ENCODE measurements around the gene ZFP36L1.
A peak's percentile ranks its signal among the peaks of the same experiment; 100 is the strongest.

The ZFP36L1 gene

DNA sequence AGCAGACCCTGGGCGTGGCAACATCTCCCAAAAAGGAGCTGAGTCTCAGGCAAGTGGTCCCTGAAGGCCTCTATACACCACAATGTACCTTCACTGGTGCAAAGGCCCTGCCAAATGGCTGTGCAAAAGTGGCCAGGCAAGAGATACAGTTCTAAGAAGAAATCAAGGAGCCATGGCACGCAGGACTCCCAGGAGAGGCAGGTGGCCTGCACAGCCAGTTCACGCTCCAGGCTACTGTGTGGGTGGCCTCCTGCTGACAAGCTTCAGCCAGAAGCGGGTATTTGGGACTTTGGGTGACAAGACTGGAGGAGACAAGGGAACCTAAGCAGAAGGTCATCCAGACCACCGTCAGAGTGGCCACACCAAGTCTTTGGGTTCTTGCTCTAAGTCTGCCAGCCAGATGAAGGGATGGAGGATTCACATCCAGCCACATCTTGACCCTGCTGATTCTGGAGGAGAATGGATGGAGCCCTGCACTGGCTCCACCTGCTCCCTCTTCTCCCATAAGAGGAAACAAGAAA is 20.5 kb upstream of the ZFP36L1 start:
- no peak for DNase-seq (ENCODE audit: low read depth, low spot score)
- H3K36me3 ChIP-seq (ENCODE audit: insufficient read depth, low read length), result no peaks in the 10 kb centered on the region
- H3K9ac ChIP-seq (ENCODE audit: insufficient read length), result no peak overlapping the region
- no peaks in the 10 kb centered on the region for H3K9me3 ChIP-seq (ENCODE audit: low read depth, low read length)
- TF ChIP-seq POLR2AphosphoS5 (IDR thresholded peaks at IDR 0.05; ENCODE audit: borderline replicate concordance, low read depth, low read length), result no peak
- no peak for TF ChIP-seq EZH2 (IDR thresholded peaks at IDR 0.05)
- no peak for TF ChIP-seq FOXP2 (optimal IDR thresholded peaks at IDR 0.05; ENCODE audit: control extremely low read depth, extremely low read length, insufficient read depth)
- no peak overlapping the region for H3K4me3 ChIP-seq
- no peak overlapping the region for H3K27ac ChIP-seq

DNA sequence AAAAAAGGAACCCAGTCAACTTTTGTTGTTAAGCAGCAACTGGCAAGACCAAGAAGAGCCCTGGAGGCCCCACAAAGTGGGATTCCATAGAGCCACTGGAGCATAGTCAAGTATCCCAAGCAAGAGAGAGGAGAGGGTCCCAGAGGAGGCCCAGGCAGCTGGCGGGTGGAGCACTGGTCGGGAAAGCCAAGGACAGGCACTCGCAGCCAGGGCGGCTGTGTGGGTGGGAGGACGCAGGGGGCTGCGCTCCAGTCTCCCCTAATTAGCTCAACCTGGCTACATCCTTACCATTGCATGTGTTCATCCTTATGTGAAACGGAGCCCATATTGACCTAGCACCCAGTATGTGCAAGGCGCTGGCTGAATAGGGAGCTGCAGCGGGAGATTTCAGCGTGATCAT is 18.3 kb upstream of the ZFP36L1 start:
- no peak overlapping the region for H3K27ac ChIP-seq
- no peak overlapping the region for H3K9ac ChIP-seq (ENCODE audit: insufficient read length)
- no peaks in the 10 kb centered on the region for H3K36me3 ChIP-seq (ENCODE audit: insufficient read depth, low read length)
- no peak overlapping the region for H3K4me3 ChIP-seq
- no peak for TF ChIP-seq EZH2 (IDR thresholded peaks at IDR 0.05)
- TF ChIP-seq POLR2AphosphoS5 (IDR thresholded peaks at IDR 0.05; ENCODE audit: borderline replicate concordance, low read depth, low read length), result no peak
- TF ChIP-seq FOXP2 (optimal IDR thresholded peaks at IDR 0.05; ENCODE audit: control extremely low read depth, extremely low read length, insufficient read depth), result no peak
- DNase-seq (ENCODE audit: low read depth, low spot score), result no peak
- H3K9me3 ChIP-seq (ENCODE audit: low read depth, low read length), result no peaks in the 10 kb centered on the region

DNA sequence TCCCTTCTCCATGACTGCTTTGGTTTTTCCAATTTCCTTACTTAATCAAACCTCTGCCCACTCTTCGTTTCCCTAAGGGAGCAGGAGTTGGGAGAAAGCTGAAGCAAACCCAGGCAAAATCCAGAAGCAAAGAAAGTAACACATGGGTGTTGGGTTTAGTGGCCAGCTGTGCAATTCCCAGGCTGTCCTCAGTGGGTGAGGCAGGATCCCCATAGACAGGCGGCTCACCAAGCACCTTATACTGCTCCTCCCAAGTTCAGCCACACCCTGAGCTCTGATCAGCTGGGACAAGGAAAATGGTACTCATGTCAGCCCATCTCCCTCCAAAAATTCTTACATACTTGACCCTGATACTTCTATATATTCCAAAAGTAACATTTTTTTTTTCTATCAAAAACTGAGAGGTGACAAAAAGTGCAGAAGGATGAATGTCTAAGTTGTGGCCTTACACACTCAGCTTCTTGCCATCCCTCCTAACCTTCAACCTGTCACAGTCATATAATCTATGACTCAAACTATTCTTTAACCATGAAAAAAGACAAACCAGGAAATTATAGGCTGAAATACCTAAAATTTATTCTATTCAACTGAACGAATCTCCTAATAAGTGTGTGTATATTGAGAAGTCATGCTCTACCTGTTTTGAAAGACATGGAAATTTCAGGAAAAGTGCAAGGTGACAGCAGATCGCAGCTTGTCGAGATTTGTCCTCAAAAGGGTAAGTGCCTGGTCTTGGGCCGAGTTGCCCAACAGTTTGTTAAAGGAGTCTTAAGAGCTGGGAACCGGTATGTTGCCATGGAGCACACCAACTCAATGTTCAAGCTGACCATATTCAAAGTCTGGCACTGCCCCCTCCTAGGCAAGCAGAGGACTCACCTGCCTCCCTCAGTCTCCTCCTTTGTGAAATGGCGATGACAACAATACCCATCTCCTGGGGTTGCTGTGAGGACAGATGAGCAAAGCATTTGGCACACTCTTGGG is 17.6 kb upstream of the ZFP36L1 start:
- H3K9ac ChIP-seq (ENCODE audit: insufficient read length), result no peak overlapping the region
- DNase-seq (ENCODE audit: low read depth, low spot score), result no peak
- H3K36me3 ChIP-seq (ENCODE audit: insufficient read depth, low read length), result no peaks in the 10 kb centered on the region
- no peaks in the 10 kb centered on the region for H3K9me3 ChIP-seq (ENCODE audit: low read depth, low read length)
- TF ChIP-seq EZH2 (IDR thresholded peaks at IDR 0.05) (no peak), FOXP2 (optimal IDR thresholded peaks at IDR 0.05; ENCODE audit: control extremely low read depth, extremely low read length, insufficient read depth) (no peak)
- no peak overlapping the region for H3K27ac ChIP-seq
- H3K4me3 ChIP-seq, result no peak overlapping the region

DNA sequence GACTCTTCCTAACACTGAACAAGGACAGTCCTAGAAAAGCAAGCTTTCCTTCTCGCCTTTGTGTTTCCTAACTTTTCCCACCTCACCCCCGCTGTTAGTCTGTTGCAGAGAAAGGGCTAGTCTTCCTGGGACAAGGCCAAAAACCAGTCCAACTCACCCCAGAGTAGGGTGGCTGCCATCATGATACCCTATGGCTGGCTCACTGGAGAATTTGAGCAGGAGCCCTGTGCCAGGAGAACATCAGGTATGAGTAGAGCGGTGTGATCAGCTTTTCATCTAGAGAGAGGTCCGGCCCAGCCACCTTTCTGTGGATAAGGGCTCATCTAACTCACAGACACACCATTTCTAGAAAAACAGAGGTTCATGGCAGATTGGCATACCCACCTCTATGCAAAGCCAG is 16.7 kb upstream of the ZFP36L1 start:
- TF ChIP-seq FOXP2 (optimal IDR thresholded peaks at IDR 0.05; ENCODE audit: control extremely low read depth, extremely low read length, insufficient read depth) (no peak), POLR2AphosphoS5 (IDR thresholded peaks at IDR 0.05; ENCODE audit: borderline replicate concordance, low read depth, low read length) (no peak), EZH2 (IDR thresholded peaks at IDR 0.05) (no peak)
- DNase-seq (ENCODE audit: low read depth, low spot score), result no peak
- Histone ChIP-seq H3K9ac (ENCODE audit: insufficient read length) (no peak overlapping the region), H3K4me3 (no peak overlapping the region), H3K36me3 (ENCODE audit: insufficient read depth, low read length) (no peaks in the 10 kb centered on the region), H3K9me3 (ENCODE audit: low read depth, low read length) (no peaks in the 10 kb centered on the region), H3K27ac (peak overlapping the region; percentile 39; the same call in 1 of the 2 replicates)

DNA sequence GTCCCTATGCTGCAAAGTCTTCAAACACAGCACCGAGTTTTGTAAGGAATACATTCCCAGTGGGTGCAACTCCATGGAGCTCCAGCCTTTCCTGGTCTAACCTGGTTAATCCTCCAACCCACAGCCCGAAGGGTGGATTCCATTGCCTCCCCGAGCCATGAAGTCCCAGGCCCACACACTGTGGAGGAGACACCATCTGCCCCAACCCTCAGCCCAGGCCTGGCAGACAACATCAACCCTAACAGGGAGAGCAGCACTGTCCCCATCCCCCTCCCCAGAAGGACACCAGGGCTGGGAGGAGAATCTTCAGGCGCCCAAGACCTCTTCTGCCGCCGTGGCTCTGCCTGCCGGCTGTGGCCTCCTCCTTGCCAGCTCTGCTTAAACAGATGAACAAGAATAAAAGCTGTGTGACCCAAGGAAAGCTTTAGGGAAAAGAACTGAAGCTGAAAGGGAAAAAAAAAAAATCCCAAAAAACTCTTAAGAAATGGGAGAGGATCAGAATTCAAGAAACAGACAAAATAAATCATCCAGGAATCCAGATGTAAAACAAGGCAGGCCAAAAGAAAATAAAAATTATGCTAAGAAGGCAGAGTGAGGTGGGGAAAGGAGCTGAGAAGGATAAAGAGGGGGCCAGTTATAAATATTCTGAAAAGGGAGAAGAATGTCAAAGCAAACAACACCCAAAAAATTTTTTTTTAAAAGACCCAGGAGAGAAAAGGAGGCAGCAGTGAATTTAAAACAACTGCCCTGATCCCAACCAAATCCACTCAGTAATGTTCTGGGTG is 16.0 kb upstream of the ZFP36L1 start:
- Histone ChIP-seq H3K9ac (ENCODE audit: insufficient read length) (no peak overlapping the region), H3K9me3 (ENCODE audit: low read depth, low read length) (no peaks in the 10 kb centered on the region), H3K4me3 (no peak overlapping the region), H3K27ac (peak overlapping the region; percentile 39; the same call in 1 of the 2 replicates), H3K36me3 (ENCODE audit: insufficient read depth, low read length) (no peaks in the 10 kb centered on the region)
- no peak for DNase-seq (ENCODE audit: low read depth, low spot score)
- no peak for TF ChIP-seq EZH2 (IDR thresholded peaks at IDR 0.05)
- TF ChIP-seq FOXP2 (optimal IDR thresholded peaks at IDR 0.05; ENCODE audit: control extremely low read depth, extremely low read length, insufficient read depth), result no peak
- TF ChIP-seq POLR2AphosphoS5 (IDR thresholded peaks at IDR 0.05; ENCODE audit: borderline replicate concordance, low read depth, low read length), result no peak

DNA sequence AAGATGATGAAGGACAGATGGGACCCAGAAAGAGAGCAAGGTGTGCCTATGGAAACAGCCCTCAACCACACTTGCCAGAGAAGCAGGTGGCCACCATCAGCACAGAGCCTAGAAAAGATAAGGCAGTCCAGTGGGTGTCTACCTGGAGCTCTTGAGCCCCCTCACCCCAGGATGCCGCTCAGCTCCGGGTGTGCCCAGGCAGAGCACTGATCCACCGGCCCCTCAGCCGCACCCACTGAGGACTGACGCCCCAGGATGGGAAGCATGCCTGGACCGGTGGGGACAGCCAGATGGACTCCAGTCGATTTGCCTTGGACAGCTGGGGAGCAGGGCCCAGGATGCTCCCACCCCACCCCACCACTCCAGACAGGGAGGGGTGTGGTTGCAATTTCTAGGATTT is 15.1 kb upstream of the ZFP36L1 start:
- DNase-seq (ENCODE audit: low read depth, low spot score), result no peak
- H3K9ac ChIP-seq (ENCODE audit: insufficient read length), result no peak overlapping the region
- no peaks in the 10 kb centered on the region for H3K36me3 ChIP-seq (ENCODE audit: insufficient read depth, low read length)
- H3K4me3 ChIP-seq, result no peak overlapping the region
- no peaks in the 10 kb centered on the region for H3K9me3 ChIP-seq (ENCODE audit: low read depth, low read length)
- no peak for TF ChIP-seq EZH2 (IDR thresholded peaks at IDR 0.05)
- TF ChIP-seq FOXP2 (optimal IDR thresholded peaks at IDR 0.05; ENCODE audit: control extremely low read depth, extremely low read length, insufficient read depth), result no peak
- no peak for TF ChIP-seq POLR2AphosphoS5 (IDR thresholded peaks at IDR 0.05; ENCODE audit: borderline replicate concordance, low read depth, low read length)
- H3K27ac ChIP-seq, result no peak overlapping the region

DNA sequence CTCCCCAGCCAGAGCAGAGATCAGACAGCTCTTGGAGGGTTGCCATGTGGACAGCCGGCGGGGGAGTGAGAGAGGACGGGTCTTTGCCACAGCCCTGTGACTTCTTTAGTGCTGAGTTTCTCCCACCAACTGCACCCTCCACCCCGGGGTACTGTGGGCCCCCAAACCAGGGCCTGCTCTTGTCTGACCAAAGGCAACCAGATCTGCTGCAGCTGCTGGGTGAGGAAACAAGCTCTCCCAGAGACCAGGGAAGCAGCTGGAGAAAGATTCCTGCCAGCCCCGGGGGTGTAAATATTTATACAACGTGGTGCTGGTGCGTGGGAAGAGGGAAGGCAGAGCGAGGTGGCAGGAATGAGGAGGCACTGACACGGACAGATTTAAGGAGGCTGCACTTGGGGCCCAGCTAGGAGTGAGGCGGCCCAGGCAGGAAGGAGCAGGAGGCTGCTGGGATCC is 14.3 kb upstream of the ZFP36L1 start:
- Histone ChIP-seq H3K27ac (no peak overlapping the region), H3K36me3 (ENCODE audit: insufficient read depth, low read length) (no peaks in the 10 kb centered on the region), H3K9ac (ENCODE audit: insufficient read length) (no peak overlapping the region), H3K9me3 (ENCODE audit: low read depth, low read length) (peaks cover under 1% of the 10 kb centered on the region; the same call in 1 of the 2 replicates), H3K4me3 (no peak overlapping the region)
- no peak for TF ChIP-seq POLR2AphosphoS5 (IDR thresholded peaks at IDR 0.05; ENCODE audit: borderline replicate concordance, low read depth, low read length)
- TF ChIP-seq FOXP2 (optimal IDR thresholded peaks at IDR 0.05; ENCODE audit: control extremely low read depth, extremely low read length, insufficient read depth), result no peak
- TF ChIP-seq EZH2 (IDR thresholded peaks at IDR 0.05), result no peak
- DNase-seq (ENCODE audit: low read depth, low spot score), result no peak

All from SK-N-MC (cell line).